Measurements from ENCODE around the gene PTX3.

- no peak for TF ChIP-seq CTCF (IDR thresholded peaks at IDR 0.05; ENCODE audit: poor library complexity, severe bottlenecking)
- no peak for TF ChIP-seq MXI1 (conservative IDR thresholded peaks at IDR 0.05; ENCODE audit: poor library complexity, severe bottlenecking)
- TF ChIP-seq TAF1 (IDR thresholded peaks at IDR 0.05; ENCODE audit: low read depth), result no peak
- TF ChIP-seq POLR2AphosphoS5 (IDR thresholded peaks at IDR 0.05), result no peak
- TF ChIP-seq REST (IDR thresholded peaks at IDR 0.05; ENCODE audit: borderline replicate concordance), result no peak
- no peak for TF ChIP-seq EZH2 (IDR thresholded peaks at IDR 0.05; ENCODE audit: borderline replicate concordance, insufficient read depth, low read length, poor library complexity, severe bottlenecking)
Measured at GRCh38 chr3:157407769-157408168, 28.9 kb upstream of the PTX3 start.

All from neural cell (in vitro differentiated cells).